Testis (tissue), 3 donors: Measurements from ENCODE around the gene CREG2. TPM values are rescaled to one million over a fixed set of nuclear protein-coding genes. Genes with fewer than 3 reads are reported as not detected.
A peak's percentile ranks its signal among the peaks of the same experiment; 100 is the strongest.

Experiments
- DNase-seq: peaks from one replicate; pipeline ENCODE4 v3.0.0-alpha.2; 2019
- H3K27ac ChIP-seq, 2 donors: fragments of 200-600 bp; sonication (generic); one replicate each; pipeline ENCODE4 v1.5.1; 2019
- H3K27me3 ChIP-seq: fragments of 200-600 bp; sonication (generic); one replicate; pipeline ENCODE4 v1.5.1; 2019
- H3K36me3 ChIP-seq: fragments of 200-600 bp; sonication (generic); one replicate; pipeline ENCODE4 v1.5.1; 2017; ENCODE audit warnings: low read depth; ENCODE audit errors: missing control alignments
- H3K4me1 ChIP-seq: fragments of 200-600 bp; sonication (generic); one replicate; pipeline ENCODE4 v1.5.1; 2019
- H3K4me3 ChIP-seq, 2 donors: fragments of 200-600 bp; sonication (generic); one replicate each; pipeline ENCODE4 v1.5.1; 2017 to 2019
- H3K9me3 ChIP-seq: fragments of 200-600 bp; sonication (generic); one replicate; pipeline ENCODE4 v1.5.1; 2017
- CTCF ChIP-seq, 3 experiments: fragments of 450-650 bp in 2 of 3; fragments of 200-600 bp in 1 of 3; sonication (generic) in 1 of 3; IDR thresholded peaks; one replicate each; pipeline ENCODE4 v1.5.1; 2016 to 2019; ENCODE audit warnings: antibody characterized with exemption in 3 of 3, mild to moderate bottlenecking in 2 of 3, moderate library complexity in 1 of 3
- POLR2A ChIP-seq: fragments of 450-650 bp; IDR thresholded peaks from one replicate; pipeline ENCODE4 v1.6.1; 2017; ENCODE audit warnings: antibody characterized with exemption, mild to moderate bottlenecking, moderate library complexity
- WGBS, 2 donors: methylation state at CpG; one replicate each; pipeline ENCODE4 v1.1.5; 2018; 5-methylcytosine and 5-hydroxymethylcytosine counted together
- intact Hi-C: fragments of 100-400 bp; cut with DNase I; formaldehyde crosslinking; loops from one replicate; pipeline ENCODE4 v1.15.1; 2023; ENCODE audit warnings: low total_unique reads
- polyA plus RNA-seq: library from polyadenylated mRNA; stranded (reverse); fragments of 350-450 nt; fragmentation: Illumina TruSeq; extraction: RNeasy Lipid Tissue Mini Kit (QIAGEN cat#74804); gene quantifications from one replicate; pipeline ENCODE4 v1.2.3, GENCODE V29; 2014; ENCODE audit warnings: low read depth, low replicate concordance; ENCODE audit not compliant: insufficient read depth
- total RNA-seq, 2 donors: library from RNA; depleted of rRNA; stranded (reverse); fragments of >200 nt; gene quantifications; one replicate each; pipeline ENCODE4 v1.2.3, GENCODE V29; 2016

CREG2 gene
- total and polyA plus RNA-seq, 3 donors from 2014 or later: 0.19 to 0.47 (median 0.42) TPM

- no peak for DNase-seq
- Histone ChIP-seq H3K9me3 (no peaks in the 10 kb centered on the region), H3K36me3 (no peaks in the 10 kb centered on the region), H3K27me3 (no peaks in the 10 kb centered on the region), H3K4me1 (peaks cover 9% of the 10 kb centered on the region), H3K4me3 (no peak overlapping the region), H3K27ac (no peak overlapping the region)
- TF ChIP-seq POLR2A (no peak), CTCF (IDR thresholded peaks at IDR 0.05) (no peak)
- 62 to 64% methylated on average over 2 of the region's 2 CpGs for WGBS, 2 donors
- intact Hi-C loops: no loop called here
Measured at GRCh38 chr2:101337877-101338276, 49.4 kb downstream of the CREG2 start.

GRCh38 chr2:101332885-101333766 is 54.2 kb downstream of the CREG2 start:
- Histone ChIP-seq H3K9me3 (no peaks in the 10 kb centered on the region), H3K27ac (no peak overlapping the region), H3K36me3 (no peaks in the 10 kb centered on the region), H3K4me1 (no peaks in the 10 kb centered on the region), H3K27me3 (no peaks in the 10 kb centered on the region), H3K4me3 (no peak overlapping the region)
- DNase-seq: no peak
- intact Hi-C loops: no loop called here
- no peak for TF ChIP-seq POLR2A
- no peak for TF ChIP-seq CTCF (IDR thresholded peaks at IDR 0.05)
- WGBS, 2 donors: 73 to 75% methylated on average over 5 of the region's 5 CpGs

GRCh38 chr2:101331202-101331601 is 56.1 kb downstream of the CREG2 start:
- DNase-seq: no peak
- H3K4me1 ChIP-seq: peaks cover 3% of the 10 kb centered on the region
- H3K9me3 ChIP-seq: no peaks in the 10 kb centered on the region
- no peaks in the 10 kb centered on the region for H3K36me3 ChIP-seq
- no peaks in the 10 kb centered on the region for H3K27me3 ChIP-seq
- intact Hi-C loops: no loop called here
- H3K27ac ChIP-seq: no peak overlapping the region
- H3K4me3 ChIP-seq: no peak overlapping the region
- no peak for TF ChIP-seq CTCF (IDR thresholded peaks at IDR 0.05)
- no peak for TF ChIP-seq POLR2A
- WGBS, 2 donors: 84 to 90% methylated on average over 2 of the region's 2 CpGs

GRCh38 chr2:101330253-101330933 is 56.9 kb downstream of the CREG2 start:
- Histone ChIP-seq H3K27me3 (no peaks in the 10 kb centered on the region), H3K4me1 (peaks cover 3% of the 10 kb centered on the region), H3K4me3 (no peak overlapping the region), H3K27ac (no peak overlapping the region), H3K9me3 (no peaks in the 10 kb centered on the region), H3K36me3 (no peaks in the 10 kb centered on the region)
- intact Hi-C loops: no loop called here
- no peak for TF ChIP-seq POLR2A
- no peak for TF ChIP-seq CTCF (IDR thresholded peaks at IDR 0.05)
- DNase-seq: peak; percentile 80
- 73 to 77% methylated on average over 9 to 12 of the region's 12 CpGs for WGBS, 2 donors
